Neural cell (in vitro differentiated cells): Measurements from ENCODE around the gene ATXN7L3.

Experiments used
- CTCF ChIP-seq: fragments of 450-650 bp; IDR thresholded peaks from 2 replicates; pipeline ENCODE4 v1.5.1; 2014; ENCODE audit warnings: antibody characterized with exemption, mild to moderate bottlenecking, moderate library complexity; ENCODE audit not compliant: poor library complexity, severe bottlenecking
- EP300 ChIP-seq: fragments of 450-650 bp; conservative IDR thresholded peaks from 2 replicates; pipeline ENCODE4 v1.6.1; 2014; ENCODE audit warnings: antibody characterized with exemption, mild to moderate bottlenecking, moderate library complexity; ENCODE audit not compliant: poor library complexity, severe bottlenecking
- EZH2 ChIP-seq: fragments of 200-600, 300-800 bp; shearing (Covaris generic), sonication (generic); IDR thresholded peaks from 2 replicates; pipeline ENCODE4 v1.6.1; 2014; ENCODE audit warnings: antibody characterized with exemption, low read length, borderline replicate concordance, mild to moderate bottlenecking; ENCODE audit not compliant: insufficient read depth, poor library complexity, severe bottlenecking
- MXI1 ChIP-seq: fragments of 450-650 bp; conservative IDR thresholded peaks from 2 replicates; pipeline ENCODE4 v1.6.1; 2014; ENCODE audit warnings: antibody characterized with exemption, mild to moderate bottlenecking; ENCODE audit not compliant: poor library complexity, severe bottlenecking
- POLR2AphosphoS5 ChIP-seq: IDR thresholded peaks from 2 replicates; pipeline ENCODE4 v1.6.1; 2012
- RAD21 ChIP-seq: fragments of 450-650 bp; conservative IDR thresholded peaks from 2 replicates; pipeline ENCODE4 v1.6.1; 2014; ENCODE audit warnings: antibody characterized with exemption, mild to moderate bottlenecking, moderate library complexity
- REST ChIP-seq: IDR thresholded peaks from 2 replicates; pipeline ENCODE4 v1.6.1; 2012; ENCODE audit warnings: borderline replicate concordance
- SMC3 ChIP-seq: fragments of 450-650 bp; conservative IDR thresholded peaks from 2 replicates; pipeline ENCODE4 v1.6.1; 2014; ENCODE audit warnings: antibody characterized with exemption, mild to moderate bottlenecking, moderate library complexity; ENCODE audit not compliant: poor library complexity
- TAF1 ChIP-seq: IDR thresholded peaks from 2 replicates; pipeline ENCODE4 v1.6.1; 2012; ENCODE audit warnings: low read depth

- TF ChIP-seq CTCF (no peak), EZH2 (no peak), REST (no peak), TAF1 (no peak), POLR2AphosphoS5 (no peak), EP300 (no peak), SMC3 (no peak), RAD21 (no peak), MXI1 (no peak)
These were observed 53.0 kb downstream of the ATXN7L3 start for GRCh38 chr17:44146375-44147346.
